Fibroblast of the aortic adventitia (primary cell): ENCODE results near the gene TRIP10. TPM values are rescaled to one million over a fixed set of nuclear protein-coding genes. Genes with fewer than 3 reads are reported as not detected.
"Not testable (repeated sequence)": the region's sequence is repeated elsewhere in the genome, so short reads cannot be mapped to it uniquely, and the experiment has no call there.

Experiments used
- DNase-seq: peaks from one replicate; pipeline ENCODE4 v3.0.0-alpha.2; 2010; ENCODE audit warnings: low read depth
- H3K4me3 ChIP-seq: 2 replicates; pipeline ENCODE4 v1.5.1; 2011; ENCODE audit warnings: low read depth, mild to moderate bottlenecking, control low read depth, low read length, moderate library complexity
- CTCF ChIP-seq: IDR thresholded peaks from 2 replicates; pipeline ENCODE4 v1.5.1; 2011; ENCODE audit warnings: mild to moderate bottlenecking, low read length, control low read depth, inconsistent platforms; ENCODE audit not compliant: insufficient read depth
- total RNA-seq: library from RNA; depleted of rRNA; stranded (reverse); fragments of >200 nt; gene quantifications from 2 replicates; pipeline ENCODE4 v1.2.3, GENCODE V29; 2012; ENCODE audit warnings: low replicate concordance

The TRIP10 gene
- total RNA-seq, 1 donor, result 44.9 TPM

GRCh38 chr19:6706633-6706958 lies 32.9 kb upstream of the TRIP10 start:
- no peak overlapping the region for H3K4me3 ChIP-seq
- DNase-seq, result no peak
- TF ChIP-seq CTCF, result no peak

GRCh38 chr19:6707011-6707657 lies 32.3 kb upstream of the TRIP10 start:
- no peak overlapping the region for H3K4me3 ChIP-seq
- no peak for DNase-seq
- TF ChIP-seq CTCF, result no peak

GRCh38 chr19:6707658-6708018 lies 31.8 kb upstream of the TRIP10 start:
- H3K4me3 ChIP-seq, result no peak overlapping the region
- TF ChIP-seq CTCF, result no peak
- DNase-seq, result no peak

- no peak for DNase-seq
- no peak overlapping the region for H3K4me3 ChIP-seq
- TF ChIP-seq CTCF, result no peak
Observed at GRCh38 chr19:6708346-6708745, 31.1 kb upstream of the TRIP10 start.

GRCh38 chr19:6708913-6709312 lies 30.6 kb upstream of the TRIP10 start:
- DNase-seq, H3K4me3 ChIP-seq: not testable (repeated sequence)

- no peak for DNase-seq
- no peak for TF ChIP-seq CTCF
- no peak overlapping the region for H3K4me3 ChIP-seq
Observed at GRCh38 chr19:6709549-6709948, 29.9 kb upstream of the TRIP10 start.

- no peak for DNase-seq
- H3K4me3 ChIP-seq, result no peak overlapping the region
- TF ChIP-seq CTCF, result no peak
Observed at GRCh38 chr19:6710273-6711077, 29.0 kb upstream of the TRIP10 start.
